Neural cell (in vitro differentiated cells): Measurements from ENCODE around the gene TRAK1. TPM values are rescaled to one million over a fixed set of nuclear protein-coding genes. Genes with fewer than 3 reads are reported as not detected.

ENCODE experiments used
- H2AFZ ChIP-seq: fragments of 200-600, 300-800 bp; sonication (generic), shearing (Covaris generic); 2 replicates; pipeline ENCODE4 v1.6.0; 2014; ENCODE audit warnings: low read depth, mild to moderate bottlenecking, antibody characterized with exemption, low read length, moderate library complexity
- H3F3A ChIP-seq: fragments of 200-600 bp; shearing (Covaris generic); 2 replicates; pipeline ENCODE4 v1.6.1; 2016; ENCODE audit warnings: mild to moderate bottlenecking, moderate library complexity, mixed read lengths, antibody characterized with exemption, low read length; ENCODE audit not compliant: insufficient read depth, poor library complexity, severe bottlenecking
- H3K27ac ChIP-seq: fragments of 200-600, 300-800 bp; sonication (generic), shearing (Covaris generic); 2 replicates; pipeline ENCODE4 v1.5.1; 2014; ENCODE audit warnings: mild to moderate bottlenecking, low read length, moderate library complexity
- H3K27me3 ChIP-seq: fragments of 300-800, 200-600 bp; sonication (generic), shearing (Covaris generic); 2 replicates; pipeline ENCODE4 v1.6.0; 2014; ENCODE audit warnings: mild to moderate bottlenecking, low read depth, low read length, moderate library complexity; ENCODE audit not compliant: insufficient read depth
- H3K36me3 ChIP-seq: fragments of 300-800, 200-600 bp; sonication (generic), shearing (Covaris generic); 2 replicates; pipeline ENCODE4 v1.5.1; 2014; ENCODE audit warnings: mild to moderate bottlenecking, antibody characterized with exemption, low read length, moderate library complexity; ENCODE audit not compliant: insufficient read depth
- H3K4me2 ChIP-seq: fragments of 300-800, 200-600 bp; sonication (generic), shearing (Covaris generic); 2 replicates; pipeline ENCODE4 v1.6.0; 2014; ENCODE audit warnings: mild to moderate bottlenecking, low read length
- H3K4me3 ChIP-seq: fragments of 300-800, 200-600 bp; sonication (generic), shearing (Covaris generic); 2 replicates; pipeline ENCODE4 v1.5.1; 2014; ENCODE audit warnings: mild to moderate bottlenecking, low read length, moderate library complexity
- H3K79me2 ChIP-seq: fragments of 200-600 bp; shearing (Covaris generic); replicated peaks from 2 replicates; pipeline ENCODE4 v1.6.0; 2014; ENCODE audit warnings: mild to moderate bottlenecking, low read length, moderate library complexity; ENCODE audit not compliant: insufficient read depth
- H3K9ac ChIP-seq: fragments of 300-800, 200-600 bp; sonication (generic), shearing (Covaris generic); 2 replicates; pipeline ENCODE4 v1.6.1; 2016; ENCODE audit warnings: mild to moderate bottlenecking, low read length, mixed read lengths
- H3K9me2 ChIP-seq: fragments of 200-600 bp; shearing (Covaris generic); 2 replicates; pipeline ENCODE4 v1.6.1; 2016; ENCODE audit warnings: mild to moderate bottlenecking, low read length, mixed read lengths; ENCODE audit not compliant: insufficient read depth
- H3K9me3 ChIP-seq: fragments of 200-600, 300-800 bp; sonication (generic), shearing (Covaris generic); 2 replicates; pipeline ENCODE4 v1.6.1; 2016; ENCODE audit warnings: mild to moderate bottlenecking, mixed run types, low read length, moderate library complexity, mixed read lengths
- H4K20me1 ChIP-seq: fragments of 200-600 bp; shearing (Covaris generic); 2 replicates; pipeline ENCODE4 v1.6.1; 2016; ENCODE audit warnings: mild to moderate bottlenecking, mixed run types; ENCODE audit not compliant: insufficient read depth
- EP300 ChIP-seq: fragments of 450-650 bp; conservative IDR thresholded peaks from 2 replicates; pipeline ENCODE4 v1.6.1; 2014; ENCODE audit warnings: antibody characterized with exemption, mild to moderate bottlenecking, moderate library complexity; ENCODE audit not compliant: poor library complexity, severe bottlenecking
- EZH2 ChIP-seq: fragments of 200-600, 300-800 bp; shearing (Covaris generic), sonication (generic); IDR thresholded peaks from 2 replicates; pipeline ENCODE4 v1.6.1; 2014; ENCODE audit warnings: antibody characterized with exemption, low read length, borderline replicate concordance, mild to moderate bottlenecking; ENCODE audit not compliant: insufficient read depth, poor library complexity, severe bottlenecking
- MXI1 ChIP-seq: fragments of 450-650 bp; conservative IDR thresholded peaks from 2 replicates; pipeline ENCODE4 v1.6.1; 2014; ENCODE audit warnings: antibody characterized with exemption, mild to moderate bottlenecking; ENCODE audit not compliant: poor library complexity, severe bottlenecking
- POLR2AphosphoS5 ChIP-seq: IDR thresholded peaks from 2 replicates; pipeline ENCODE4 v1.6.1; 2012
- RAD21 ChIP-seq: fragments of 450-650 bp; conservative IDR thresholded peaks from 2 replicates; pipeline ENCODE4 v1.6.1; 2014; ENCODE audit warnings: antibody characterized with exemption, mild to moderate bottlenecking, moderate library complexity
- SMC3 ChIP-seq: fragments of 450-650 bp; conservative IDR thresholded peaks from 2 replicates; pipeline ENCODE4 v1.6.1; 2014; ENCODE audit warnings: antibody characterized with exemption, mild to moderate bottlenecking, moderate library complexity; ENCODE audit not compliant: poor library complexity
- TAF1 ChIP-seq: IDR thresholded peaks from 2 replicates; pipeline ENCODE4 v1.6.1; 2012; ENCODE audit warnings: low read depth
- polyA plus RNA-seq: library from polyadenylated mRNA; depleted of rRNA; stranded (reverse); fragments of >200 nt; gene quantifications from 2 replicates; pipeline ENCODE4 v1.2.3, GENCODE V29; 2014
- TF ChIP-seq, protein P1 (sequence below): fragments of 450-650 bp; IDR thresholded peaks from 2 replicates; pipeline ENCODE4 v1.5.1; 2014; ENCODE audit warnings: antibody characterized with exemption, mild to moderate bottlenecking, moderate library complexity; ENCODE audit not compliant: poor library complexity, severe bottlenecking
- TF ChIP-seq, protein P2 (sequence below): IDR thresholded peaks from 2 replicates; pipeline ENCODE4 v1.6.1; 2012; ENCODE audit warnings: borderline replicate concordance

The TRAK1 gene
- polyA plus RNA-seq, 1 donor from 2014 or later = 34.7 TPM

- no peak overlapping the region for H2AFZ ChIP-seq
- no peaks in the 10 kb centered on the region for H3K9me2 ChIP-seq
- H3K27ac ChIP-seq = no peak overlapping the region
- H3K79me2 ChIP-seq = no peaks in the 10 kb centered on the region
- no peaks in the 10 kb centered on the region for H4K20me1 ChIP-seq
- no peak overlapping the region for H3K4me3 ChIP-seq
- no peaks in the 10 kb centered on the region for H3F3A ChIP-seq
- no peak overlapping the region for H3K9ac ChIP-seq
- TF ChIP-seq POLR2AphosphoS5 = no peak
- H3K9me3 ChIP-seq = no peaks in the 10 kb centered on the region
- H3K36me3 ChIP-seq = peaks cover 4% of the 10 kb centered on the region
- no peak overlapping the region for H3K4me2 ChIP-seq
- no peaks in the 10 kb centered on the region for H3K27me3 ChIP-seq
These were observed 107.6 kb downstream of the TRAK1 start for GRCh38 chr3:42198709-42199108.

DNA sequence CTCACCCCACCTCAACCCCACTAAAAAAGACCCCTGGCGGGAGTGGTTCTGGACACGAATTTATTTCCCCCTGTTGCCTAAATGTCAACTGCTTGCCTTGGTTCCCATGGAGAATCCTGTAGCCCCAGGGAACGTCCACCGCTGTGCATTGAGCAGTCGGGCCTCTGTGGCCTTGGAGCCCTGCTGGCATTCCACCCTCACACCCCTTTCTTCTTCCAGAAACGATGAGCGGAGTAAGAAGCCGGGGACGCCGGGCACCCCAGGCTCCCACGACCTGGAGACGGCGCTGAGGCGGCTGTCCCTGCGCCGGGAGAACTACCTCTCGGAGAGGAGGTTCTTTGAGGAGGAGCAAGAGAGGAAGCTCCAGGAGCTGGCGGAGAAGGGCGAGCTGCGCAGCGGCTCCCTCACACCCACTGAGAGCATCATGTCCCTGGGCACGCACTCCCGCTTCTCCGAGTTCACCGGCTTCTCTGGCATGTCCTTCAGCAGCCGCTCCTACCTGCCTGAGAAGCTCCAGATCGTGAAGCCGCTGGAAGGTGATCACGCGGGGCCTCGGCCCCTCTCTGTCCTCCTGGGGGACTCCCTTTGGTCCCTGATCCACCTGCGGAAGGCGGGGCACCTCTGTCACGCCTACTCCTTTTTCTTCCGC lies 111.2 kb downstream of the TRAK1 start:
- no peaks in the 10 kb centered on the region for H4K20me1 ChIP-seq
- H3K36me3 ChIP-seq = peaks cover 10% of the 10 kb centered on the region
- H3K4me3 ChIP-seq = no peak overlapping the region
- no peaks in the 10 kb centered on the region for H3K9me2 ChIP-seq
- TF ChIP-seq SMC3 (no peak), TAF1 (no peak), EP300 (no peak), EZH2 (no peak), MXI1 (no peak), RAD21 (no peak)
- TF ChIP-seq, protein P1, sequence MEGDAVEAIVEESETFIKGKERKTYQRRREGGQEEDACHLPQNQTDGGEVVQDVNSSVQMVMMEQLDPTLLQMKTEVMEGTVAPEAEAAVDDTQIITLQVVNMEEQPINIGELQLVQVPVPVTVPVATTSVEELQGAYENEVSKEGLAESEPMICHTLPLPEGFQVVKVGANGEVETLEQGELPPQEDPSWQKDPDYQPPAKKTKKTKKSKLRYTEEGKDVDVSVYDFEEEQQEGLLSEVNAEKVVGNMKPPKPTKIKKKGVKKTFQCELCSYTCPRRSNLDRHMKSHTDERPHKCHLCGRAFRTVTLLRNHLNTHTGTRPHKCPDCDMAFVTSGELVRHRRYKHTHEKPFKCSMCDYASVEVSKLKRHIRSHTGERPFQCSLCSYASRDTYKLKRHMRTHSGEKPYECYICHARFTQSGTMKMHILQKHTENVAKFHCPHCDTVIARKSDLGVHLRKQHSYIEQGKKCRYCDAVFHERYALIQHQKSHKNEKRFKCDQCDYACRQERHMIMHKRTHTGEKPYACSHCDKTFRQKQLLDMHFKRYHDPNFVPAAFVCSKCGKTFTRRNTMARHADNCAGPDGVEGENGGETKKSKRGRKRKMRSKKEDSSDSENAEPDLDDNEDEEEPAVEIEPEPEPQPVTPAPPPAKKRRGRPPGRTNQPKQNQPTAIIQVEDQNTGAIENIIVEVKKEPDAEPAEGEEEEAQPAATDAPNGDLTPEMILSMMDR = no peak
- TF ChIP-seq, protein P2, sequence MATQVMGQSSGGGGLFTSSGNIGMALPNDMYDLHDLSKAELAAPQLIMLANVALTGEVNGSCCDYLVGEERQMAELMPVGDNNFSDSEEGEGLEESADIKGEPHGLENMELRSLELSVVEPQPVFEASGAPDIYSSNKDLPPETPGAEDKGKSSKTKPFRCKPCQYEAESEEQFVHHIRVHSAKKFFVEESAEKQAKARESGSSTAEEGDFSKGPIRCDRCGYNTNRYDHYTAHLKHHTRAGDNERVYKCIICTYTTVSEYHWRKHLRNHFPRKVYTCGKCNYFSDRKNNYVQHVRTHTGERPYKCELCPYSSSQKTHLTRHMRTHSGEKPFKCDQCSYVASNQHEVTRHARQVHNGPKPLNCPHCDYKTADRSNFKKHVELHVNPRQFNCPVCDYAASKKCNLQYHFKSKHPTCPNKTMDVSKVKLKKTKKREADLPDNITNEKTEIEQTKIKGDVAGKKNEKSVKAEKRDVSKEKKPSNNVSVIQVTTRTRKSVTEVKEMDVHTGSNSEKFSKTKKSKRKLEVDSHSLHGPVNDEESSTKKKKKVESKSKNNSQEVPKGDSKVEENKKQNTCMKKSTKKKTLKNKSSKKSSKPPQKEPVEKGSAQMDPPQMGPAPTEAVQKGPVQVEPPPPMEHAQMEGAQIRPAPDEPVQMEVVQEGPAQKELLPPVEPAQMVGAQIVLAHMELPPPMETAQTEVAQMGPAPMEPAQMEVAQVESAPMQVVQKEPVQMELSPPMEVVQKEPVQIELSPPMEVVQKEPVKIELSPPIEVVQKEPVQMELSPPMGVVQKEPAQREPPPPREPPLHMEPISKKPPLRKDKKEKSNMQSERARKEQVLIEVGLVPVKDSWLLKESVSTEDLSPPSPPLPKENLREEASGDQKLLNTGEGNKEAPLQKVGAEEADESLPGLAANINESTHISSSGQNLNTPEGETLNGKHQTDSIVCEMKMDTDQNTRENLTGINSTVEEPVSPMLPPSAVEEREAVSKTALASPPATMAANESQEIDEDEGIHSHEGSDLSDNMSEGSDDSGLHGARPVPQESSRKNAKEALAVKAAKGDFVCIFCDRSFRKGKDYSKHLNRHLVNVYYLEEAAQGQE = no peak
- H3K27me3 ChIP-seq = no peaks in the 10 kb centered on the region
- no peak overlapping the region for H3K9ac ChIP-seq
- H3K79me2 ChIP-seq = no peaks in the 10 kb centered on the region
- no peak overlapping the region for H2AFZ ChIP-seq
- no peak overlapping the region for H3K4me2 ChIP-seq
- no peaks in the 10 kb centered on the region for H3F3A ChIP-seq
- H3K27ac ChIP-seq = no peak overlapping the region
- H3K9me3 ChIP-seq = no peaks in the 10 kb centered on the region
